Measurements from ENCODE around the gene HLA-DMB. TPM values are rescaled to one million over a fixed set of nuclear protein-coding genes. Genes with fewer than 3 reads are reported as not detected.

Gene HLA-DMB
- total RNA-seq: 10 to 100 TPM in 2 of 4 donors, 1 to 10 TPM in 2; 1.8 to 20.8 (median 13.2) TPM

DNA sequence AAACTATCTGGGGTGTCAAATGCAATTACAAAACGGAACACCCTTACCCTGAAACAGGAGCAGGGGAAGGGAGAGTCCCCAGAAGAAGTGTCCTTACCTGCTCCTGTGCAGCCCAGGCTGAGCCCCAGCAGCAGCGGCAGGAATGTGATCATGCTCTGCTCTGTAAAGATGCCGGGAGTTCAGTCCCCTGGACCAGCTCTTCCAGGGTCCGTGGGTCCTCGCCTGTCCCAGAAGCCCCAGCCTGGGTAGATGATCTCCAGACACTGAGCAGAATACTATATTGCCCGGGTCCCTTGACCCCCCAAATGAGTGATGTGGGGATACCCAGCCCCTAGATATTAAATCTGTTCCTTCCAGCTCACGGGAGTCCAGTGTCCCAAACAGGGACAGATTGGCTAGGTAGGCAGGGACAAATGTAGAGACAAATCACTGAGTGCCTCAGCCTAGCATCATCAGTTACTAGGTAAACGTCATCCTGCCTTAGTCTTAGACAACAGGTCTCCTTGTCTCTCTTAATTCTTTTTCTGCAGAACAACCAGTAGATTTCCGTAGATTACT, at the start of gene HLA-DMB:
TSS of gene HLA-DMB (minus strand) at position 373 of the 558 bp plus-strand sequence. CDS start at position 152, 221 bp downstream.
- Histone ChIP-seq H3K36me3 (no peaks in the 10 kb centered on the region), H3K27ac (peak within 1 kb of the TSS; percentile 68 to 74 (median 68)), H3K4me1 (peaks cover 3 to 35% (median 7%) of the 10 kb centered on the region in 4 donors), H3K4me3 (peak within 1 kb of the TSS; percentile 7 to 49 (median 13)), H3K9me3 (no peaks in the 10 kb centered on the region), H3K27me3 (no peaks in the 10 kb centered on the region)
- intact Hi-C loops (cut with DNase I; ENCODE audit: low total_unique reads) (no loop called here), in situ Hi-C loops (cut with MboI; ENCODE audit: low pct_ligation_motif_present in 1 of 4, low pct_unique_long_range_greater_than_20kb in 1 of 4, low sequenced_read_pairs in 3 of 4) (loop anchor here in 1 of 4 donors (5.0 kb wide), 1 partner anchor 53 kb away; no protein-coding TSS in a partner anchor)
- peak; percentile 61 for DNase-seq
- TF ChIP-seq CTCF (IDR thresholded peaks at IDR 0.05) (no peak), POLR2AphosphoS5 (IDR thresholded peaks at IDR 0.05) (peak; percentile 41 to 67 (median 49)), POLR2A (IDR thresholded peaks at IDR 0.05) (peak; percentile 38)
- 14 to 17% methylated on average over 1 to 9 of the region's 9 CpGs for WGBS, 2 donors (ENCODE audit: low coverage in 1 of 2)

GRCh38 chr6:32989368-32989767, 48.5 kb upstream of the HLA-DMB start:
- no peak for DNase-seq
- H3K36me3 ChIP-seq: no peaks in the 10 kb centered on the region
- H3K27ac ChIP-seq: no peak overlapping the region
- no peaks in the 10 kb centered on the region for H3K9me3 ChIP-seq
- in situ Hi-C loops (cut with MboI; ENCODE audit: low pct_ligation_motif_present in 1 of 4, low pct_unique_long_range_greater_than_20kb in 1 of 4, low sequenced_read_pairs in 3 of 4) (loop anchor here (5.0 to 25.0 kb wide), 4 partner anchors 55 to 105 kb away; no protein-coding TSS in a partner anchor), intact Hi-C loops (cut with DNase I; ENCODE audit: low total_unique reads) (no loop called here)
- TF ChIP-seq POLR2AphosphoS5 (IDR thresholded peaks at IDR 0.05): no peak
- TF ChIP-seq EP300 (IDR thresholded peaks at IDR 0.05; ENCODE audit: low read depth): no peak
- no peak for TF ChIP-seq POLR2A (IDR thresholded peaks at IDR 0.05)
- no peak for TF ChIP-seq CTCF (IDR thresholded peaks at IDR 0.05)
- no peaks in the 10 kb centered on the region for H3K27me3 ChIP-seq
- 86 to 88% methylated on average over 1 of the region's 1 CpG for WGBS, 2 donors (ENCODE audit: low coverage in 1 of 2)
- no peak overlapping the region for H3K4me3 ChIP-seq
- H3K4me1 ChIP-seq: peaks cover 0 to 12% (median 9%) of the 10 kb centered on the region in 4 donors

DNA sequence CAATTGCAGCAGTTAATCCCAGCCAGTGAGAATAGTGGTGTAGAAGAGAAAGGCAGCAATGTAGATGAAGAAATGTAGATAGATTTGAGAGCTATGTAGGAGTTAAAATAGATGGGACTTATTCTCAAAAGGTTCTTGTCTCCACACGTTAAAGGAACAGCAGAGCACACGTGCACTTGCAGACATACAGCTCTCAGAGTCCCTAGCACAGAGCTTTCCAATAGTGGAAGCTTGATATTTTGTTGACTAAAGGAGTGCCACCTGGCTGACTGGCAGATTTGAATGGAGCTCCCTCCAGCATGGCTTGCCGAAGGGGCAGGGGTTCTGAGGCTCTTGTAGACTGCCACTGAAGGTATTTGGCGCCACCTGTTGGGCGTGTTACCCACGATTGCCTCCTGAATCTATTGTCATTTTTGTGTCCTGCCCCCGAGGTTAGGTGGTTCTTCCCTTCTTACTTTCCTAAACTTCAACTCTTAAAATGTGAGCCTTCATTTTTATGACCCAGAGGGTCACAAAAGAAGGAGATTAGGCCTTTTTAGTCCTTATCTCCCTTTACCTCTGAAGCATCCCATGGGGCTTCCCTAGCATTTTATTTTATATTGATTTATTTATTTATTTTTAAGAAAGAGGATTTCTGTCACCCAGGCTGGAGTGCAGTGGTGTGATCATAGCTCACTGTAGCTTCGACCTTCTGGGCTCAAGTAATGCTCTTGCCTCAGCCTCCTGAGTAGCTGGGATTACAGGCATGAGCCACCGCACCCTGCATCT, 44.0 kb upstream of the HLA-DMB start:
- peaks cover 0 to 23% (median 10%) of the 10 kb centered on the region in 4 donors for H3K36me3 ChIP-seq
- in situ Hi-C loops (cut with MboI; ENCODE audit: low pct_ligation_motif_present in 1 of 4, low pct_unique_long_range_greater_than_20kb in 1 of 4, low sequenced_read_pairs in 3 of 4) (loop anchor here (5.0 to 25.0 kb wide), 4 partner anchors 50 to 100 kb away; no protein-coding TSS in a partner anchor), intact Hi-C loops (cut with DNase I; ENCODE audit: low total_unique reads) (no loop called here)
- 11 to 17% methylated on average over 5 to 9 of the region's 9 CpGs for WGBS, 2 donors (ENCODE audit: low coverage in 1 of 2)
- TF ChIP-seq EP300 (IDR thresholded peaks at IDR 0.05; ENCODE audit: low read depth) (no peak), CTCF (IDR thresholded peaks at IDR 0.05) (peak; percentile 86 to 91 (median 88)), POLR2AphosphoS5 (IDR thresholded peaks at IDR 0.05) (peak in 1 of 3 donors; percentile 41), POLR2A (IDR thresholded peaks at IDR 0.05) (no peak)
- H3K27me3 ChIP-seq: no peaks in the 10 kb centered on the region
- no peaks in the 10 kb centered on the region for H3K9me3 ChIP-seq
- H3K4me3 ChIP-seq: no peak overlapping the region
- peak overlapping the region; percentile 14 to 61 (median 43) for H3K27ac ChIP-seq
- H3K4me1 ChIP-seq: peaks cover 20 to 56% (median 43%) of the 10 kb centered on the region in 4 donors
- peak; percentile 95 for DNase-seq

DNA sequence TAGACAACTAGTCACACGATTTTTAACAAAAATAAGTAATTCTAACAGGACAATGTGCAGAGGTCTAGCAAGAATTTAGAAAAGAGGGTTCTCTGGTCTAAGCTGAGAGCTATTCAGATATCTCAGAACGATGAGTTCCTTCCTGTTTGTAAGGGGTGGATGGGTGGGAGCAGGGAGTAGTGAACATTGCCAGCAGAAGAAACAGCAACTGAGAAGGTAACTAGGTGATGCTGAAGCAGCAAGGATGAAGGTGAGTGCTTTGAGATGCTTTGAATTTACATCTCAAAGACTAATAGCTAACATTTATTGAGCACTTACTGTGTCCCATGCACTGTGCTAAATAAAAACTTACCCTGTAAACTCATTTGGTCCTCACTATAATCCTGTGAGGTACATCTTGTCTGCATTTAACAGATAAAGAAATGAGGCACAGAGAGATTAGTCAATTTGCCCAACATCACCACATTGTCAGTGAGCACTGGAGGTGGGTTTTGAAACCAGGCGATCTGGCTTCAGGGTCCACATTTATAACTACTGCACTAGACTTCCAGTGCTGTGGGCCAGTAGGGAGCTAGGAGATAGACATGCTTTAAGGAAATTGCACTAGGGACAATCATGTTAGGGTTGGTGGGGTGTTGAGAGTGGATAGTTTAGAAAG, 43.3 kb upstream of the HLA-DMB start:
- DNase-seq: no peak
- TF ChIP-seq POLR2A (IDR thresholded peaks at IDR 0.05) (no peak), CTCF (IDR thresholded peaks at IDR 0.05) (no peak), POLR2AphosphoS5 (IDR thresholded peaks at IDR 0.05) (no peak), EP300 (IDR thresholded peaks at IDR 0.05; ENCODE audit: low read depth) (no peak)
- peak overlapping the region; percentile 34 to 65 (median 53) for H3K27ac ChIP-seq
- in situ Hi-C loops (cut with MboI; ENCODE audit: low pct_ligation_motif_present in 1 of 4, low pct_unique_long_range_greater_than_20kb in 1 of 4, low sequenced_read_pairs in 3 of 4) (loop anchor here (10.0 to 25.0 kb wide), 3 partner anchors 49 to 99 kb away; no protein-coding TSS in a partner anchor), intact Hi-C loops (cut with DNase I; ENCODE audit: low total_unique reads) (no loop called here)
- H3K4me1 ChIP-seq: peaks cover 20 to 63% (median 43%) of the 10 kb centered on the region in 4 donors
- 28 to 45% methylated on average over 3 of the region's 3 CpGs for WGBS, 2 donors (ENCODE audit: low coverage in 1 of 2)
- no peaks in the 10 kb centered on the region for H3K9me3 ChIP-seq
- no peak overlapping the region for H3K4me3 ChIP-seq
- no peaks in the 10 kb centered on the region for H3K27me3 ChIP-seq
- peaks cover 0 to 30% (median 14%) of the 10 kb centered on the region in 4 donors for H3K36me3 ChIP-seq

All from transverse colon (tissue), 4 donors.